Ishikawa (cell line): Measurements from ENCODE around the gene EMCN.

ENCODE experiments used
- CEBPB ChIP-seq: IDR thresholded peaks from 2 replicates; pipeline ENCODE4 v1.6.1; 2012
- CREB1 ChIP-seq: IDR thresholded peaks from 2 replicates; pipeline ENCODE4 v1.6.1; 2012; ENCODE audit warnings: low read depth
- EGR1 ChIP-seq: IDR thresholded peaks from 2 replicates; pipeline ENCODE4 v1.6.1; 2012
- EP300 ChIP-seq: IDR thresholded peaks from 2 replicates; pipeline ENCODE4 v1.6.1; 2012; ENCODE audit warnings: borderline replicate concordance
- FOXM1 ChIP-seq: IDR thresholded peaks from 2 replicates; pipeline ENCODE4 v1.6.1; 2012; ENCODE audit warnings: low read depth, borderline replicate concordance
- YY1 ChIP-seq: IDR thresholded peaks from 2 replicates; pipeline ENCODE4 v1.6.1; 2012; ENCODE audit warnings: low read depth
- ZBTB7A ChIP-seq: IDR thresholded peaks from 2 replicates; pipeline ENCODE4 v1.6.1; 2012; ENCODE audit warnings: low read depth
- TF ChIP-seq, protein P1 (sequence below): IDR thresholded peaks from 2 replicates; pipeline ENCODE4 v1.6.1; 2012
- TF ChIP-seq, protein P2 (sequence below): IDR thresholded peaks from 2 replicates; pipeline ENCODE4 v1.6.1; 2012; ENCODE audit warnings: low read depth, mild to moderate bottlenecking

DNA sequence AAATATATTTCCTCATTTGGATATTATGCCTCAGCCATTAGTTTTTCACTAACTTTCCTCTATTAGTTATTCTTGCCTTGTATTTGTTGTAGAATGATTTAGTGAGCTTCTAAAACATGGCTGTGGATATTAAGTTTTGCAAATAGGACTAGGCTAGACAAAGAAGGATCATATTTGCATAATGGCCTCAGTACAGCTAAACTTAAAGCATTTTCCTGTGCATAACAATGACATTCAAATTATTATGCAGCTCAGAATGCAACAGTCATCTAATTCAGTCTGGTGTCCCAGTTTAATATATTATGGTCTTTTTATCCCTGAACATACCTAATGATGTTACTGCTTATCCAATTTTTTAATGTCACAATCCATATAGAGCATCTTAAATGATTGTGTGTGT lies 172.2 kb downstream of the EMCN start:
- TF ChIP-seq YY1 (no peak), FOXM1 (no peak), ZBTB7A (no peak), EP300 (no peak), CREB1 (no peak), CEBPB (no peak), EGR1 (no peak)
- TF ChIP-seq, protein P1, sequence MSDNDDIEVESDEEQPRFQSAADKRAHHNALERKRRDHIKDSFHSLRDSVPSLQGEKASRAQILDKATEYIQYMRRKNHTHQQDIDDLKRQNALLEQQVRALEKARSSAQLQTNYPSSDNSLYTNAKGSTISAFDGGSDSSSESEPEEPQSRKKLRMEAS = no peak
- TF ChIP-seq, protein P2, sequence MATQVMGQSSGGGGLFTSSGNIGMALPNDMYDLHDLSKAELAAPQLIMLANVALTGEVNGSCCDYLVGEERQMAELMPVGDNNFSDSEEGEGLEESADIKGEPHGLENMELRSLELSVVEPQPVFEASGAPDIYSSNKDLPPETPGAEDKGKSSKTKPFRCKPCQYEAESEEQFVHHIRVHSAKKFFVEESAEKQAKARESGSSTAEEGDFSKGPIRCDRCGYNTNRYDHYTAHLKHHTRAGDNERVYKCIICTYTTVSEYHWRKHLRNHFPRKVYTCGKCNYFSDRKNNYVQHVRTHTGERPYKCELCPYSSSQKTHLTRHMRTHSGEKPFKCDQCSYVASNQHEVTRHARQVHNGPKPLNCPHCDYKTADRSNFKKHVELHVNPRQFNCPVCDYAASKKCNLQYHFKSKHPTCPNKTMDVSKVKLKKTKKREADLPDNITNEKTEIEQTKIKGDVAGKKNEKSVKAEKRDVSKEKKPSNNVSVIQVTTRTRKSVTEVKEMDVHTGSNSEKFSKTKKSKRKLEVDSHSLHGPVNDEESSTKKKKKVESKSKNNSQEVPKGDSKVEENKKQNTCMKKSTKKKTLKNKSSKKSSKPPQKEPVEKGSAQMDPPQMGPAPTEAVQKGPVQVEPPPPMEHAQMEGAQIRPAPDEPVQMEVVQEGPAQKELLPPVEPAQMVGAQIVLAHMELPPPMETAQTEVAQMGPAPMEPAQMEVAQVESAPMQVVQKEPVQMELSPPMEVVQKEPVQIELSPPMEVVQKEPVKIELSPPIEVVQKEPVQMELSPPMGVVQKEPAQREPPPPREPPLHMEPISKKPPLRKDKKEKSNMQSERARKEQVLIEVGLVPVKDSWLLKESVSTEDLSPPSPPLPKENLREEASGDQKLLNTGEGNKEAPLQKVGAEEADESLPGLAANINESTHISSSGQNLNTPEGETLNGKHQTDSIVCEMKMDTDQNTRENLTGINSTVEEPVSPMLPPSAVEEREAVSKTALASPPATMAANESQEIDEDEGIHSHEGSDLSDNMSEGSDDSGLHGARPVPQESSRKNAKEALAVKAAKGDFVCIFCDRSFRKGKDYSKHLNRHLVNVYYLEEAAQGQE = no peak
